Activated naive CD8-positive, alpha-beta T cell treated with anti-CD3 and anti-CD28 coated beads for 36 hours (primary cell): ENCODE measurements around the gene NPAS2. TPM values are rescaled to one million over a fixed set of nuclear protein-coding genes. Genes with fewer than 3 reads are reported as not detected.

ENCODE experiments used
- DNase-seq: peaks from one replicate; pipeline ENCODE4 v3.0.0; 2021
- H3K27ac Mint-ChIP-seq: one replicate; pipeline ENCODE4 v1.8.0; 2022; ENCODE audit warnings: mild to moderate bottlenecking, moderate library complexity, mixed read lengths
- H3K27me3 Mint-ChIP-seq: one replicate; pipeline ENCODE4 v1.8.0; 2022; ENCODE audit warnings: mild to moderate bottlenecking, mixed read lengths
- H3K36me3 Mint-ChIP-seq: one replicate; pipeline ENCODE4 v1.8.0; 2021; ENCODE audit warnings: mild to moderate bottlenecking, mixed read lengths
- H3K4me1 Mint-ChIP-seq: one replicate; pipeline ENCODE4 v1.8.0; 2021; ENCODE audit warnings: mixed read lengths
- H3K4me3 Mint-ChIP-seq: one replicate; pipeline ENCODE4 v1.8.0; 2022; ENCODE audit warnings: mild to moderate bottlenecking, moderate library complexity, mixed read lengths
- H3K9me3 Mint-ChIP-seq: one replicate; pipeline ENCODE4 v1.8.0; 2022; ENCODE audit warnings: mixed read lengths
- total RNA-seq, 2 experiments: library from RNA; stranded (reverse); gene quantifications; one replicate each; pipeline ENCODE4 v1.2.3, GENCODE V29; 2021

NPAS2 gene
- total RNA-seq = 1 to 10 TPM; 7.3 to 9.3 TPM

DNA sequence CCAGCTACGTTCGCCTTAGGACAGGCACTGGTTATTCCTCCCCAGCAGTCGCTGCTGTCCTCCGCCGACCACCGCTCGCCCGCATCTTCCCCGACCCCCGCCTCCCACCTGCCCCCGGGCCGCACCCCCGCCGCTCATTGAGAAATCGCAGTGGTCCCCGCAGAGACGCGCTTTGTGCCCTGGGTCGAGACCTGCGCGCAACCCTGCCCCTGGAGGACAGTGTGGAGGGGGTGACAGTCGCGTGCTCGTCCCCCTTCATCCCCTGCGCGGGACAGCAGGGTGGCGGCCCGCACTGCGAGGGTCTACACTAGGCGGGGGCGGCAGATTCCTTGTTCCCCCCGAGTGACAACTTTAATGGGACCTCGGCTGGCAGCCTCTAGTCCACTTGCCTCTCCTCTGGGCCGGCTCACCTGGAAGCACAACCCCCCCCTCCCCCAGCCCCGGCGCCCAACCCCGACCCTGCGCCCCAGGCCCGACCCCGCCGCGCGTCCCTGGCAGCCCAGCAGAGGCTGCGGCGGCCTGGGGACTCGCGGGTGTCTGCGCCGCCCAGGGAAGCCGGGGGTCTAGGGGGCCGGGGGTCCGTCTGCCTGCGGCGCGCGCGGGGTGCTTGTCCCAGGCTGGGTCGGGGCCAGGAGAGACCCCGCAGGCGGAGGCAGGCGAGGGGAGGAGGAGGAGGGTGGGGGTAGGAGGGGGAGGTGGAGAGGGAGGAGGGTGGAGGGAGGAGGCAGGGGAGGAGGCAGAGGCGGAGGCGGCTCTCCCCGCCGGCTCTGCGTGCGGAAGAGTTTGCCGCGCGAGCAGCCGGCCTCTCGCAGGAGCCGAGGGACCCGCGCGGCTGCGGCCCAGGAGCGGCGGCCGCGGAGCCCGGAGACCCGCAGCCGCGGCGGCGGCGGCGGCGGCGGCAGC is at the start of gene NPAS2:
TSS of gene NPAS2 (plus strand) at position 770 of the 903 bp plus-strand sequence. CDS start 84,616 bp downstream, outside the sequence.
- peak within 1 kb of the TSS; percentile 74 for H3K4me3 Mint-ChIP-seq
- H3K27me3 Mint-ChIP-seq = peaks cover 41% of the 10 kb centered on the region
- DNase-seq = peak; percentile 25
- H3K36me3 Mint-ChIP-seq = peaks cover 2% of the 10 kb centered on the region
- no peaks in the 10 kb centered on the region for H3K9me3 Mint-ChIP-seq
- H3K27ac Mint-ChIP-seq = peak within 1 kb of the TSS; percentile 57
- H3K4me1 Mint-ChIP-seq = peaks cover 19% of the 10 kb centered on the region

GRCh38 chr2:100771125-100771524 is 48.8 kb upstream of the NPAS2 start:
- Mint-ChIP-seq H3K4me3 (no peak overlapping the region), H3K36me3 (no peaks in the 10 kb centered on the region), H3K9me3 (no peaks in the 10 kb centered on the region), H3K27me3 (no peaks in the 10 kb centered on the region), H3K4me1 (no peaks in the 10 kb centered on the region), H3K27ac (no peak overlapping the region)
- DNase-seq = no peak

- H3K27ac Mint-ChIP-seq = no peak overlapping the region
- no peaks in the 10 kb centered on the region for H3K36me3 Mint-ChIP-seq
- H3K27me3 Mint-ChIP-seq = no peaks in the 10 kb centered on the region
- no peaks in the 10 kb centered on the region for H3K4me1 Mint-ChIP-seq
- no peaks in the 10 kb centered on the region for H3K9me3 Mint-ChIP-seq
- H3K4me3 Mint-ChIP-seq = no peak overlapping the region
- no peak for DNase-seq
Observed at GRCh38 chr2:100773538-100773937, 46.4 kb upstream of the NPAS2 start.

DNA sequence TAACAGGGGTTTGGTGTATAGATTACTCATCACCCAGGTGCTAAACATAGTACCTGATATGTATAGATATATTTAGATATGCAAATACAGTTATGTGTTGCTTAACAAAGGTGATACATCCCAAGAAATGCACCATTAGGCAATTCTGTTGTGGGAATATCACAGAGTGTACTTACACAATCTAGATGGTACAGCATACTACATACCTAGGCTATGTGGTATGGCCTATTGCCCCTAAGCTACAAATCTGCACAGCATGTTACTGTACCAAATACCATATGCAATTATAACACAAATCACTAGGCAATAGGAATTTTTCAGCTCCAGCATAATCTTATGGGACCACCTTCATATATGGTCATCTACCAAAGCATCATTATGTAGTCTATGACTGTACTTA is 43.5 kb upstream of the NPAS2 start:
- Mint-ChIP-seq H3K4me3 (no peak overlapping the region), H3K27ac (no peak overlapping the region), H3K4me1 (no peaks in the 10 kb centered on the region), H3K9me3 (no peaks in the 10 kb centered on the region), H3K36me3 (no peaks in the 10 kb centered on the region), H3K27me3 (no peaks in the 10 kb centered on the region)
- no peak for DNase-seq

- Mint-ChIP-seq H3K36me3 (no peaks in the 10 kb centered on the region), H3K9me3 (no peaks in the 10 kb centered on the region), H3K4me1 (no peaks in the 10 kb centered on the region), H3K27ac (no peak overlapping the region), H3K27me3 (no peaks in the 10 kb centered on the region), H3K4me3 (no peak overlapping the region)
- no peak for DNase-seq
Observed at GRCh38 chr2:100778637-100779450, 41.1 kb upstream of the NPAS2 start.

- H3K4me3 Mint-ChIP-seq = no peak overlapping the region
- H3K27me3 Mint-ChIP-seq = no peaks in the 10 kb centered on the region
- no peak overlapping the region for H3K27ac Mint-ChIP-seq
- no peaks in the 10 kb centered on the region for H3K4me1 Mint-ChIP-seq
- no peaks in the 10 kb centered on the region for H3K36me3 Mint-ChIP-seq
- H3K9me3 Mint-ChIP-seq = no peaks in the 10 kb centered on the region
- no peak for DNase-seq
Observed at GRCh38 chr2:100779908-100780202, 40.1 kb upstream of the NPAS2 start.

- Mint-ChIP-seq H3K4me3 (no peak overlapping the region), H3K27me3 (no peaks in the 10 kb centered on the region), H3K27ac (no peak overlapping the region), H3K4me1 (no peaks in the 10 kb centered on the region), H3K9me3 (no peaks in the 10 kb centered on the region), H3K36me3 (no peaks in the 10 kb centered on the region)
- DNase-seq = no peak
Observed at GRCh38 chr2:100780203-100781008, 39.5 kb upstream of the NPAS2 start.

GRCh38 chr2:100781009-100781325 is 39.0 kb upstream of the NPAS2 start:
- Mint-ChIP-seq H3K27ac (no peak overlapping the region), H3K36me3 (no peaks in the 10 kb centered on the region), H3K9me3 (no peaks in the 10 kb centered on the region), H3K4me1 (no peaks in the 10 kb centered on the region), H3K27me3 (no peaks in the 10 kb centered on the region), H3K4me3 (no peak overlapping the region)
- DNase-seq = no peak

DNA sequence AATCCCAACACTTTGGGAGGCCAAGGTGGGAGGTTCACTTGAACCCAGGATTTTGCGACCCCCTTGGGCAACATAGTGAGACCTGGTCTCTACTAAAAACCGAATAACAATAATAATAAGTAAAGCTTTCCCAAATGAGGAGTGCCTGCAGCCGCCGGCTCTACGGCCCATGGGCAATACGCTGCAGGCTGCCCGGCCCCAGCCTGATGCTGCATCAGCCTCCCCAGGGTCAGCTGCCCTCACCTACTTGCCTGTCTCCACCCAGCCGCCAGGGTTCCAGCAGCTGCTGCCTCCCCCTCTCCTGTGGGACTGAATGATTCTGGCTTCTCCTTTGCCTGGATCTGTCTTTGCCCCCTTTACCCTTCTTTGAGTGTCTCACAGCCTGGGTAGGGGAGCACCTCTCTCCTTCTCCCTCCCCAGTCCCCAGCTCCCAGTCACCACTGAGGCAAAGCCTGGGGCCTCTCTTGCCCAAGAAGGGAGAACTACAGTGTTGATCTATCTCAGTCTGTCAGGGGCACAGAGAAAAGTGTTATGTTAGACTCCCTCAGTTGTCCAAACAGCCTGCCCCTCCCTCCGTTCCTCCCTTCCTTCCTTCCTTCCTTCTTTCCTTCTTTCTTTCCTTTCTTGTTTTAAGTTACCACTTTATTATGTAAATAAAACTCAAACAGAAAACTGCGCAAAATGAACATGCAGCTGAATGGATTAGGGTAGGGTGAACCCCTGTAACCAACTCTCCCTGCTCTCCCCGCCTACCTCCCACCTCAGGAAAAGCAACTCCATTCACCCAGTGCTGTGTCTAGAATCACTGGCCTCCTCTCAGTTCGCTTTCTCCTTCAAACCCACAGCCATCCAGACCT is 38.2 kb upstream of the NPAS2 start:
- no peaks in the 10 kb centered on the region for H3K36me3 Mint-ChIP-seq
- no peaks in the 10 kb centered on the region for H3K4me1 Mint-ChIP-seq
- DNase-seq = no peak
- no peak overlapping the region for H3K4me3 Mint-ChIP-seq
- no peaks in the 10 kb centered on the region for H3K27me3 Mint-ChIP-seq
- no peaks in the 10 kb centered on the region for H3K9me3 Mint-ChIP-seq
- no peak overlapping the region for H3K27ac Mint-ChIP-seq

DNA sequence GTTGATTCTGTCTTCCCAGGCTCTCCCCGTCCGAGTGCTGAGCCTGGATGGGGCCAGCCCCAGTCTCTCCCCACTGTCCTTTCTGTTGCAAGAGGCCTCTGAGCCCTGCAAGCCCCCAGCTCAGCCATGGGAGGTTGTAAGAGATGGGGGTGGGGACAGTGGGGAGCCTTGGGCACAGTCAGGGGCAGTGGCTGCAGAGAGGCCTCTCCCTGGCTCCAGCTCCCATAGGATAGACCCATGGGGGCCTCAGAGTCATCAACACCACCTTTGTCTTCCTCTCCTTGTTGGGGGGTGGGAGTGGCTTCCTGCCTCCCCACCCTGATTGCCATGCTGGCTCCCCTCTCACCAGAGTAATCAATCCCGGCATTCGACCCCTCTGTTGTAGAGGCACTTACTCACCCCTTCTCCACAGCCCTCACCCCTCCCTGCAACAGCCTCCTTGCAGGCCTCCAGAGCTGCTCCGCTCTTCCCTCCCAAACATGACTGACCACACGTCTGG is 37.5 kb upstream of the NPAS2 start:
- Mint-ChIP-seq H3K9me3 (no peaks in the 10 kb centered on the region), H3K27me3 (no peaks in the 10 kb centered on the region), H3K36me3 (no peaks in the 10 kb centered on the region), H3K27ac (no peak overlapping the region), H3K4me1 (no peaks in the 10 kb centered on the region), H3K4me3 (no peak overlapping the region)
- DNase-seq = no peak

DNA sequence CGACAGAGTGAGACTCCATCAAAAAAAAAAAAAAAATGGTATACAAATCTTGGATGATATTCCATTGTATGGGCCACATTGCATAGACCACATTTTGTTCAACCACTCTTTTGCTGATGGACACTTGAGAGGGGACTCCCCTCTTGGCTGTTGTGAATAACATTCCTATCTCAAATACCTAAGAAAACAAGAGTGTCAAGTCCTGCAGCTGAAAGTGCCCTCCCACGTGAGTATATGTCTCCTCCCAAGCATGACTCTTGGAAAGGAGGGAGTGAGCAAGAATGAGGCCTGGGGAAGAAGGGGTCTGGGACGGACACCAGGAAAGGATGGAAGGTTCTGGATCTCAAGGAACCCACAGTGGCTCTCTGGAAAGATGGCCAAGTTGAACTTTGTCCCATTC is 36.0 kb upstream of the NPAS2 start:
- no peak overlapping the region for H3K27ac Mint-ChIP-seq
- H3K4me3 Mint-ChIP-seq = no peak overlapping the region
- DNase-seq = no peak
- no peaks in the 10 kb centered on the region for H3K4me1 Mint-ChIP-seq
- no peaks in the 10 kb centered on the region for H3K27me3 Mint-ChIP-seq
- H3K36me3 Mint-ChIP-seq = no peaks in the 10 kb centered on the region
- H3K9me3 Mint-ChIP-seq = no peaks in the 10 kb centered on the region

GRCh38 chr2:100784681-100785080 is 35.3 kb upstream of the NPAS2 start:
- Mint-ChIP-seq H3K4me1 (no peaks in the 10 kb centered on the region), H3K9me3 (no peaks in the 10 kb centered on the region), H3K27ac (no peak overlapping the region), H3K27me3 (no peaks in the 10 kb centered on the region), H3K4me3 (no peak overlapping the region), H3K36me3 (no peaks in the 10 kb centered on the region)
- no peak for DNase-seq

- H3K4me1 Mint-ChIP-seq = no peaks in the 10 kb centered on the region
- no peak overlapping the region for H3K27ac Mint-ChIP-seq
- no peak overlapping the region for H3K4me3 Mint-ChIP-seq
- no peaks in the 10 kb centered on the region for H3K9me3 Mint-ChIP-seq
- DNase-seq = no peak
- no peaks in the 10 kb centered on the region for H3K27me3 Mint-ChIP-seq
- no peaks in the 10 kb centered on the region for H3K36me3 Mint-ChIP-seq
Observed at GRCh38 chr2:100785626-100786296, 34.2 kb upstream of the NPAS2 start.

DNA sequence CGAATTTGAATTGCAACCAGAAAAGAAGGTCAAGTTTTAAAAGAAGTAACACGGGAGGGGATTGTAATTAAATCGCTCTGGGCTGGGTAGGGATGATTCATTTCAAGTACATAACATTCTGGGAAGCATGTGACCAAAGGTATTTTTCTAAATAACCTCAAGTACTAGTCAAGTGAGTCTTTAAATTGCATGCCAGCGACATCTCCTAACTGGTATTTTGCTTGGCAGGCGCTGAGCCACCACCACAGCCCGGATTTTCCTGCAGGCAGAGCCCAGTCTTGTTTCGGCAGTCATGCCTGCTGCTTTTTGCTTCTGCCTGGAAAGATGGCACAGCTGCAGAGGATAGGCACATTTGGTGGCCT is 33.7 kb upstream of the NPAS2 start:
- DNase-seq = no peak
- H3K27ac Mint-ChIP-seq = no peak overlapping the region
- no peaks in the 10 kb centered on the region for H3K9me3 Mint-ChIP-seq
- H3K4me3 Mint-ChIP-seq = no peak overlapping the region
- no peaks in the 10 kb centered on the region for H3K36me3 Mint-ChIP-seq
- H3K27me3 Mint-ChIP-seq = no peaks in the 10 kb centered on the region
- H3K4me1 Mint-ChIP-seq = no peaks in the 10 kb centered on the region
